ENCODE data around the gene OR1F1.
"Not testable (repeated sequence)": the region's sequence is repeated elsewhere in the genome, so short reads cannot be mapped to it uniquely, and the experiment has no call there.

The OR1F1 gene

GRCh38 chr16:3205939-3206338 is 17.9 kb downstream of the OR1F1 start:
- DNase-seq: not testable (repeated sequence)

DNA sequence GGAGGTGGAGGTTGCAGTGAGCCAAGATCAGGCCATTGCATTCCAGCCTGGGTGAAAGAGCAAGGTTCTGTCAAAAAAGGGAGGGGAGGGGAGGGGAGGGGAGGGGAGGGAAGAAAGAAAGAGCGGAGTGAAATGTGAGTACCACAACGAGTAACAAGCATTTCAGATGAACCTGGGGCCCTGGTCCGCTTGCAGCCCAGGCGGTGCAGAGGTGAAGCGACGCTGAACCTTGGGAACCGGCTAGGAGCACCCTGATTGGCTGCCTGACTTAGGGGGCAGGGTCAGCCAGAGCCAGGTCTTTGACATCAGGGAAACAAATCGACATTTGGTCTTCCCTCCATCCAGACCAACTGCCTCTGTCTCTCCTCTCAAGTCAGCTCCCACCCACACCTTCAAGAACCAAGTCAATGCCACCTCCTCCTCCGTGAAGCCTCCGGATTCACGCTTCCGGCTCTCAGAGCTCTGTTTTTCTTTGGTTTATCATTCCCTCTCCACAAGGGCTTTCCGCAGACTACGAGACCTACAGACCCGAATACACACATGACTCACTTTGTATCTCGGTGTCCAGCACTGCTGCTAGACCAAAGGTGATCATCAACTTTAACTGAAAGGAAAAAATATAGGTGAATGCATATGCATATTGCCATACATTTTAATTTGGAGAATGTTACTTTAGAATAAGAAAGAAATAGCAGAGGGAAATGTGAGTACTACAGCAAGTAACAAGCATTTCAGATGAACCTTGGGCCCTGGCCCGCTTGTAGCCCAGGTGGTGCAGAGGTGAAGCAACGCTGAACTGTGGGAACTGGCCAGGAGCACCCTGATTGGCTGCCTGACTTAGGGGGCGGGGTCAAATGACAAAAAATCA is 19.3 kb downstream of the OR1F1 start:
- no peak for DNase-seq

GRCh38 chr16:3212006-3212405 is 24.0 kb downstream of the OR1F1 start:
- no peak for DNase-seq

GRCh38 chr16:3212567-3212966 is 24.6 kb downstream of the OR1F1 start:
- no peak for DNase-seq

- DNase-seq: no peak
These were observed 27.0 kb downstream of the OR1F1 start for GRCh38 chr16:3214904-3215600.

DNA sequence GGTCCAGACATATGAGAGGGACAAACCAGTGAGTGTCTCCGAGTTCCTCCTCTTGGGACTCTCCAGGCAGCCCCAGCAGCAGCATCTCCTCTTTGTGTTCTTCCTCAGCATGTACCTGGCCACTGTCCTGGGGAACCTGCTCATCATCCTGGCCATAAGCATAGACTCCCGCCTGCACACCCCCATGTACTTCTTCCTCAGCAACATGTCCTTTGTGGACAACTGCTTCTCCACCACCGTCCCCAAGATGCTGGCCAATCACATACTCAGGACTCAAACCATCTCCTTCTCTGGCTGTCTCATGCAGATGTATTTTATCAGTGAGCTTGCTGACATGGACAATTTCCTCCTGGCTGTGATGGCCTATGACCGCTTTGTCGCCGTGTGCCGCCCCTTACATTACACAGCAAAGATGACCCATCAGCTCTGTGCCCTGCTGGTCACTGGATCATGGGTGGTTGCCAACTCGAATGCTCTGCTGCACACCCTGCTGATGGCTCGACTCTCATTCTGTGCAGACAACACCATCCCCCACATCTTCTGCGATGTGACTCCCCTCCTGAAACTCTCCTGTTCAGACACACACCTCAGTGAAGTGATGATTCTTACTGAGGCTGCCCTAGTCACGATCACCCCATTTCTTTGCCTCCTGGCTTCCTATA is 27.7 kb downstream of the OR1F1 start:
- no peak for DNase-seq

DNA sequence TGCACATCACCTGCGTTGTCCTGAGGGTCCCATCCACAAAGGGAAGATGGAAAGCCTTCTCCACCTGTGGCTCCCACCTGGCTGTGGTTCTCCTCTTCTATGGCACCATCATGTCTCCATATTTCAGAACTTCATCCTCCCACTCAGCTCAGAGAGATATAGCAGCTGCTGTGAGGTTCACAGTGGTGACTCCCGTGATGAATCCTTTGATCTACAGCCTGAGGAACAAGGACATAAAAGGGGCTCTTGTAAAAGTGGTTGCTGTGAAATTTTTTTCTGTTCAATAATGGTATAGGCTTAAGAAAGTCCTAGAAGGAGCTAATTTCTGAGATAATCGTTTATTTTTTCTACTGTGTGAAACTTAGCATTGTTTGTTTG is 28.2 kb downstream of the OR1F1 start:
- DNase-seq: no peak

DNA sequence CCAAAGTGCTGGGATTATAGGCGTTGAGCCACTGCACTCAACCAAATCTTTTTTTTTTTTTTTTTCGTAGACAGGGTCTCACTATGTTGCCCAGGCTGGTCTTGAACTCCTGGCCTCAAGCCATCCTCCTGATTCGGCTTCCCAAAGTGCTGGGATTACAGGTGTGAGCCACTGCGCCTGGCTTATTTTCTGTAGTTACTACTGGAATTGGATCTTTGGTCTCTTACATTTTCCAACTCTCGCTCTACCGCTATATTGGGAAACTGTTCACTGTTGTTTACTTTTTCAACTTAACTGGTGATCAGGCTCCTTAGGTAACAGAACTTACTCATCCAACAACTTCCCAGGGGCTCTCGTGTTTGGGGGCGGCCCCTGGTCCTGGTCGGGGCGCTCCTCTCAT is 32.8 kb downstream of the OR1F1 start:
- no peak for DNase-seq

DNA sequence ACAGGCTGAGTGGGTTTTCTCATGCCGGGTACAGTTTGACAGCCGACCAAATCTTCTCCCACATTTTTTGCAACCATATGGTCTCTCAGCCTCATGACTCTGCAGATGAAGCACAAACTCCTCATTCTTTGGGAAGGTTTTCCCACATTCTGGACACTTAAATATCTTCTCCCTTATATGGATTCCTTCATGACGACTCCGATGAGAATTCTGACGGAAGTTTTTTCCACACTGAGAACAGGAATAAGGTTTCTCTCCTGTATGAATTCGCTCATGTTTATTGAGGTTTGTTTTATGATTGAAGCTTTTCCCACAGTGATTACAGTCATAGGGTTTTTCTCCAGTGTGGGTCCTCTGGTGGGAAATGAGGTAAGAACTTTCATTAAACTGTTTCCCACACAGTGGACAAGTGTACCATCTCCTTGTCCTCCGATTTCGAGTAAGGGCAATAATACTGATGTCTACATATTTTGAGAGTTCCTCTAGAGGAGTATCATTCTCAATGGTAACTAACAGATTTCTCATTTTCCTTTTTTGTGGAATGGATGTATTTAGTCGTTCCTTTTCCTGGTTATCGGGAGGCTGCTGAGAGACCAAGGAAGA is 36.0 kb downstream of the OR1F1 start:
- no peak for DNase-seq

GRCh38 chr16:3234543-3234856 is 46.5 kb downstream of the OR1F1 start:
- DNase-seq: peak; percentile 52

GRCh38 chr16:3234857-3235561 is 47.0 kb downstream of the OR1F1 start, which contains the start of gene ZNF200:
Gene ZNF200 (minus strand): TSS chr16:3235158. CDS start chr16:3233755, 1,403 bp downstream.
- peak; percentile 95 for DNase-seq

DNA sequence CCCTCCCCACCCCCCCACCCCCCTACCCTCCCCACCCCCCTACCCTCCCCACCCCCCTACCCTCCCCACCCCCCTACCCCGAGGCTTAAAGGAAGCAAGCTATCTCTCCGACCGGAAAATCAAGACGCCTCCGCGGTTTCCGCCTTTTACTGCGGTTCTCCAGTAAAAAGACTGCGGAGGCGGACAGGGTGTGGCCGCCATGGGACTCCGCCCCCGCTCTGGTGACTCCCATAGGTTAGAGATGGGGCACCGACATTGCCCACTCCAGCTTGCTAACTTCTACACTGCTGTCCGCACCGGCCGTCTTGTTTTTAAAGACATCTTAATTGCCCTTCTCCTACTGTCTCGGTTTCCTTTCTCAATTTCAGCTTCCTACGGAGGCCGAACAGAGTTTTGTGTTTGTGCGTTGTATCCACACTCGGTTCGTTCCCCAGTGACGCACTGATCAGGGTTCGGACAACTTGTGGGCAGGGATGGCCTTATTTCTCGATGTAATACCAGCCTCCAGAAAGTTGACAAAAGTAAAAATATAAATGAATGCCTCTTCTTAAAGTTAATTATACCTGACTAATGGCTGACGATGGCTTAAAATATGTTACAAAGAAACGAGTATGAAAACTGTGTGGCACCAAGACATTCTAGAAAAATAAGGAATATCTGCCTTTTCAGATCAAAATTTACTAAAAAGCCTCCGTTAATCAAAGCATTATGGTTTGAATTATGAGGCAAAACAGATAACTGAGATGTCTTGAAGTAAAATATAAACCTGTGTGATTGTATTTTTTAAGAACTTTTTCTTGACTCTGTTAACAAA is 48.1 kb downstream of the OR1F1 start:
- no peak for DNase-seq

- no peak for DNase-seq
These were observed 53.8 kb downstream of the OR1F1 start for GRCh38 chr16:3241761-3242160.

DNA sequence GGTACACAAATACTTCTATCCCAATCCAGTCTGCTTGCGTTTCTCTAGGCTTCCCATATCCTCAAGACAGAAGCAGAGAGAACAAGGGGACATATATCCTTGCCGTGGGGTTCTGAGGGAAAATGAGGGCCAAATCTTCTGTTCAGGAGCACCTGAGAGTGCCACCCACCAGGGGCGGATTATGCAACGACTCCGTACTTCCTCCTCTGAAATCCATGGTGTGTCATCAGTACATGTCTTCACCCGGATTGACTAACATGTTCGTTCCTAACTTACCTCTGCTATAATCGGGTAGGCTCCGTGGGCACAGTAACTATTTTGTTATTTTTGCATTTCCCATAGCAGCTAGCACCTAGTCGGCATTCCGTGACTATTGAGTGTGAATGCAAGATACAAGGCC is 54.7 kb downstream of the OR1F1 start:
- no peak for DNase-seq

DNA sequence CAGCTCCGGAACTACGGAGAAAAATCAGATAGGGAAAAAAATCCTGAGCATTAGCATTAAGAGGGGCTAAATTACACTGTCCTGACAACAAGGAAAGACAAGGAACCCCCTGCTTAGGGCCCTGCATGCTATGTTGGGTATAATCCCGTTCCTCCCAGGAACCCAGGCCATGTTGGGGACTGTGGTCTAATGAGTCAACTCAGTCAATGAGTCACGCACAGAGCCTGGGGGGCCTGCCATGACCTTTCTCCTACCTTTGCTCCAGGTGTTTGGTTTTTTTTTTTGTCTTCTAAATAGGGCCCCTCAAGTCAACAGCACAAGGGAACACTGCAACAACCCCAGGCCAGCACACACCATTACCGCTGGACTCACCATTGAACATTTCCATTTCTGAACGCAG is 55.9 kb downstream of the OR1F1 start:
- DNase-seq: no peak

- no peak for DNase-seq
These were observed 58.0 kb downstream of the OR1F1 start for GRCh38 chr16:3246002-3246401.

DNA sequence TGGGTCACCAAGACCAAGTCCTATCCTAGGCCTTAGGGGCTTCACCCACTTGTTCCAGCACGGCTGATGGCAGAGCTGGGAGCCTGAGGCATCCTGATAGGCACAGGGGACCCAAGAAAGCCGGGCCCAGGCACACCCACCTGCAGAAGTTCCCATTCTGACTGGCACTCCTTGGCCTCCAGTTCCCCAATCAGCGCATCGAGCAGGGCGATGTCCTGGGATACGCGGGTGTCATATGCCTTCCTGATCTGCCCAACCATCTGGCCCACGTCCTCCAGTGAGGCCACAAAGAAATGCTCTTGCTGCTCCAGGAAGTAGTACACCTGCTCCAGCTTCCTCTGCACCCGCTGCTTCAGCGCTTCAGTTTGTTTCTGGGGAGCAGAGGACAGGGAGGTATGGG is 58.9 kb downstream of the OR1F1 start:
- DNase-seq: no peak

- no peak for DNase-seq
These were observed 60.6 kb downstream of the OR1F1 start for GRCh38 chr16:3248596-3248995.

DNA sequence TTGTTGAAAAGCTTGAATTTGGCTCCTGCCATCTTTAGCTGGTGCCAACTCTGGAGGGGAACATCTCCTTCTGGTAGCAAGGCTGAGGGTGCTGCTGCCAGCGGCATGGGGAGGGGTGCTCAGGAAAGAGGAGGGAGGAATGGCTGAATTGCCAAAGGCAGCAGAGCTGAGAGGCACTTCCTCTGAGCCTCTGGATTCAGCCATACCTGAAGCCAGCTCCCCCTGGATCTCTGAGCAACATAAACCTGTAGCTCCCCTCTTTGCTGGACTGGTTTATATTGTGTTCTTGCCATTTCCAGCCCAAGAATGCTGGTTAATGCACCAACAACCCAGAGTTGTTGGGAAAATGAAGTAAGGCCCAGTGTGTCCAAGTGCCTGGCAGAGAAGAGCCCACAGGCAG is 61.0 kb downstream of the OR1F1 start:
- DNase-seq: no peak

- DNase-seq: no peak
These were observed 61.4 kb downstream of the OR1F1 start for GRCh38 chr16:3249451-3249850.

- DNase-seq: no peak
These were observed 65.0 kb downstream of the OR1F1 start for GRCh38 chr16:3252967-3253366.

DNA sequence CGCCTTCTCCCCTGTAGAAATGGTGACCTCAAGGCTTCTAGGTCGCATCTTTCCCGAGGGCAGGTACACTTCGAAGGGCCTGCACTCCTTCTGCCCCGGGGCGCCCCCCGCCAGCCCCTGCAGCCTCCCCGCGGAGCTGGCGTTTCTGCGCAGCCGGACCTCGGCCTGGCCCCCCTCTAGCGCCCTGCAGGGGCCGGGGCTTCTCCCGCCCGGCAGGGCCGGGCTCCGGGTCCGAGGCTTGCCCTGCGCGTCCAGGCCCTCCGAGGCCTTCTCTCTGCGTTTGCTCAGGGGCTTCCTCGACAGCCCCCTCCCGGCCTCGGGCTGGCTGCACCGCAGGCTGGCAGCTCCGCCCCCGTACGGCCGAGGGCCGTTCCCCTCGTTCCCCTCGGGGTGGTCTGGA is 66.3 kb downstream of the OR1F1 start:
- DNase-seq: no peak

Measured in NCI-H345 (cell line).